HG03432 (cell line): ENCODE data around the gene RPL13A.

Experiments used
- ATAC-seq: cut with Tn5 transposase; IDR thresholded peaks from one replicate; pipeline ENCODE4 v1.9.1; 2021; ENCODE audit warnings: mild to moderate bottlenecking, moderate library complexity; ENCODE audit not compliant: unreplicated experiment

RPL13A gene

GRCh38 chr19:49479975-49480628 lies 7.3 kb upstream of the RPL13A start:
- no peak for ATAC-seq

- ATAC-seq: no peak
Measured at GRCh38 chr19:49481020-49481683, 6.3 kb upstream of the RPL13A start.

- ATAC-seq: no peak
Measured at GRCh38 chr19:49486232-49486631, 1.2 kb upstream of the RPL13A start.

- ATAC-seq: no peak
Measured at GRCh38 chr19:49486710-49487276, 615 bp upstream of the RPL13A start.

DNA sequence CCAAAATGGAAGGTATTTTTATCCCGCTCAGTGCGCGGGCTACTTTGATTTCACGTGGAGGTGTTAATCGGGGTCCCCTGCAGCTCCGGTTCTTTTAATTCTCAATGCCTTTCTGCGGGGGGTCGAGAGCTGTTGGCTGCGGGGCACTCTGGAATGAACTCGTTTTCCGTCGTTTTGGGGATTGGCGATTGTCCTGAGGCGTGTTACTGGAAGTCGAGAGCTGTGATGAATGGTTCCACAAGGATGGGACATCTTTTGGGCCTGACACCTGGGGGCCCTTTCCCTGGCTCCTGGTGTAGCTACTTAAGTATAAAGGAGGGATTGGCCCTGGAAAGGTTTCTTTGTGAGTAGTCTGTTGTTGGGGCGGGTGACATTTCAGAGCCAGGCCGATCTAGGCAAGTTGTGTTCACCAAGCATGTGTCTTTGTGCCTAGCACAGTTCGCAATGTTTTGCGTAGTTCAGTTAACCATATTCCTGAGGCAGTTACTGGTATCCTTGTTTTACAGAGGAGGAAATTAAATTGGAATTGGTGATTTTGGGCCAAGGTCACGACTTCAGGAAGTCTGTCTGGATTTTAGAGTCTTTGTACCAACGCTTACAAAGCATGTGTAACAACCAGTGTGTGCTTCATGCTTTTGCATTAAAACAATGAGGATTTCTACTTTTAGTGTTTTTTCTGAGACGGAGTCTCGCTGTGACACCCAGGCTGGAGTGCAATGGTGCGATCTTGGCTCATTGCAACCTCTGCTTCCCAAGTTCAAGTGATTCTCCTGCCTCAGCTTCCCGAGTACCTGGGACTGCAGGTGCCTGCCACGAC lies 846 bp downstream of the RPL13A start:
- no peak for ATAC-seq

GRCh38 chr19:49488863-49489537 lies 1.6 kb downstream of the RPL13A start:
- ATAC-seq: no peak

DNA sequence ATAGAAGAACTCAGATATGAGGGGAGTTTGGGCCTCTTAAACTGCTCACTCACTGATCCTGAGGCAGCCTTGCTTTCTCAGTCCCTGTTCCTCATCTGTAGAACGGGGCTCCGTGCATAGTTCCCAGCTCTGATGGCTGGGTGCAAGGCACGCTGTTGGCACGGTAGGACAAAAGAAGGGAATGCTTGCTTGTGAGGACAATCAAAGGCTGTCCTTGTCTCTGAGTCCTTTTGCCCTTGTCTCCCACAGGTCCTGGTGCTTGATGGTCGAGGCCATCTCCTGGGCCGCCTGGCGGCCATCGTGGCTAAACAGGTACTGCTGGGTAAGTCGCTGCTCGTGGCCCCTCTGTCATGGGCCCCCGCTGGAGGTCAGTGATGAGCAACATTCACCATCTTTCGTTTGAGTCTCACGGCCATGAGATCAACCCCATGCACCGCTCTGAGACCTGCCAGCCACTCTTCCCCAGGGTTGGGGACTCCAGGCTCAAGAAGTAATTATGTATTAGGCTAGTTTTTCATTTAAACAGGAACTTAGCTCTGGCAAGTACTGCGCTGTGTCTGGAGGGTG lies 2.3 kb downstream of the RPL13A start:
- no peak for ATAC-seq

GRCh38 chr19:49490287-49491029 lies 3.0 kb downstream of the RPL13A start:
- ATAC-seq: no peak

DNA sequence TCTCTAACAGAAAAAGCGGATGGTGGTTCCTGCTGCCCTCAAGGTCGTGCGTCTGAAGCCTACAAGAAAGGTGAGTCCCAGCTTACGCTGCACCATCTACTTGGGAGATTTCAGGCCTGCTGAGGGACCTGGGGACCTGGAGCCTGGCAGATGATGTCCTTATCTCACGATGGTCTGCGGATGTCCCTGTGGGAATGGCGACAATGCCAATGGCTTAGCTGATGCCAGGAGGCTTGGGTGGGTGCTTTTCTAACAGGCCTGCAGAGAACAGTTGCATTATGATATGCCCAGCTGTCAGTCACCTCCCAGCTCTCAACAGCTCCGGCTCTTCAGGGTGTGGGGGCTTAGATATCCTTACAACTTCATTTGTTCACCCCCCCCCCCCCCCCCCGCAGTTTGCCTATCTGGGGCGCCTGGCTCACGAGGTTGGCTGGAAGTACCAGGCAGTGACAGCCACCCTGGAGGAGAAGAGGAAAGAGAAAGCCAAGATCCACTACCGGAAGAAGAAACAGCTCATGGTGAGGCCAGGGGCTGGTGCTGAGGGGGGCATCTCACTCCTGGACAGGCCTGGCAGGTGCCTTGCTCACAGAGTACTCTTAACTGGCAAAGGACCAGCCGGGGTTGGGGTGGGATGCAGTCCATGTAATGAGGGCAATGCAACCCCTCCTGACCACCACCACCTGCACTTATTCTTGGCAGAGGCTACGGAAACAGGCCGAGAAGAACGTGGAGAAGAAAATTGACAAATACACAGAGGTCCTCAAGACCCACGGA lies 3.8 kb downstream of the RPL13A start:
- no peak for ATAC-seq

GRCh38 chr19:49491804-49492572 lies 4.6 kb downstream of the RPL13A start:
- no peak for ATAC-seq

DNA sequence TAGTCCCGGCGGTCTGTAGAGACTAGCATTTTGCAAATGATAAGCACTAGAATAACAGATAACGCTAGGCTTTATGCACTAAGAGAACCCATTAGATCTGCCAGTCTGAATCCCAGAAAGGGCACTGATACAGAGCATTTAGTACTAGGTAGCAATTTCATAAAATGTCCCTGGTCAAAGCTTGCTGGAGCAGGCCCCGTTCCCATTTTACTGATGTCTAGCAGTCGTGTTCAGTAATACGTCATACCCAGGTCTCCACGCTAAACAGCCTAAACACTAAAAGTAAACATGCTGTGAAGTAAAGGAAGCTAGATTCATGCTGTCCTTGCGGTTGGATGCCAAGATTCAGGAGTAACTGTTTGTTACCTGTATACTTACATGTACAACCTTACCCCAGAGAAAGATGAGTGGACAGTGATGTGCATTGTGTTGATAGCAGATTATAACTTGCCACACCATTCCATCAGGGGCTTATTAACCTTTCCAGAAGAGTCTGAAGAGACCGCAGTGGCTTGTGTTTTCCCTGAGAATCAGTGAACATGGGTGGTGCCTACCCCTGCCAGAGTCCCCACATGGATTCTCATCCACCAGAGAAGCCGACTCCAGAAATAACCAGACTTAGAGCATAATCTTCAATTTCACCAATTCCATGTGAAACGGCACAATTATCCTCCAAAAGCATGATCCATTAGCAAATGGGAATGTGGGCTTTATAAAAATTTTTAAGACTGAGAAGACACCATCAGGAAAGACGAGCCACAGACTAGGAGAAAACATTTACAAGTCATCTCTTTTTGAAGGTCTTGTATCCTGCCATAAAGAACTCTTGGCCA lies 5.4 kb downstream of the RPL13A start:
- no peak for ATAC-seq

DNA sequence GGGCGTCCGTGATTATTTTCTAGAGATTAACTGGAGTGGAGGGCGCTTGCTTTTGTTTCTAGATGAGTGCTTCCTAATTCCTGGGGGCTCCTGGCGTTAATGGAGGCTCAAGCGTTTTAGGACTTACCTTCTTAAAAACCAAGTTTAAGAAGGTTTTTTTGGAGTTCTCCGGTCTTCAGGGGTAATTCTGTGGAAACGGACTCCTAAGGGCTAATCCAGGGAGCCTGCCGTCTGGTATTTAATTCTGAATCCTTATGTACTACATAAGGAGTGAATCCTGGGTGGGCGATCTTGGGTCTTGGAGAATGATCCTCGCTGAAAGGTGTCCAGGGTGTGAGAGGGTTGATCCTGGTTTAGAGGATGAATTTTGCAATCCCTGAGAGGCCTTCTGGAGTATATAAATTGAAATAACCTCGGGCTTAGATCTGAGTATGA lies 9.2 kb downstream of the RPL13A start:
- ATAC-seq: no peak

DNA sequence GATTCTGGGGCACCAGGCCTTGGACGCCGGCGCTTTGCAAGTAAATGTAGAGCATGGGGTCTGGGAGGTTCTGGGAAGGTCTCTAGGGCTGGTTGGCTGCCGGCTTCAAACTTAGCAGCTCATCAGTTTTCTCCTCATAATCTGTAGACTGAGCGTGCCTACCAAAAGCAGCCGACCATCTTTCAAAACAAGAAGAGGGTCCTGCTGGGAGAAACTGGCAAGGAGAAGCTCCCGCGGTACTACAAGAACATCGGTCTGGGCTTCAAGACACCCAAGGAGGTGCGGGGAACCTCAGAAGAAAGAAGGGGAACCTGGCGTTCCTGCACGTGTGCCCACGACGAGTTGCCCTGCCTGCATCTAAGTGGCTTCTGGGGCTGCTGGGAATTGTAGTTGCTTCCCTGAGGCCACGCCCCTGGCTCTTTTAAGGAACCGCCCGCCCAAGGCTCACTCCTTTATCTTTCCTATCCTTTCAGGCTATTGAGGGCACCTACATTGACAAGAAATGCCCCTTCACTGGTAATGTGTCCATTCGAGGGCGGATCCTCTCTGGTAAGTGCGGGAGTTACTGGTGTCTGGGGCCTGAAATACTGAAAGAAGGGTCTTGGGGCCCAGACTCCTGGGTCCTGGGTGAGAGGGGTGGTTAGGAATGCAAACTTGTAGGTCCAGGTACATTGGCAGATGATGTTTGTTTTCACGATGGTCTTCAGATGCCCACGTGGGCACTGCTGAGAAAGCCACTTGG lies 9.8 kb downstream of the RPL13A start:
- no peak for ATAC-seq

GRCh38 chr19:49497789-49498103 lies 10.3 kb downstream of the RPL13A start:
- no peak for ATAC-seq

- ATAC-seq: no peak
Measured at GRCh38 chr19:49498475-49498874, 11.1 kb downstream of the RPL13A start.

DNA sequence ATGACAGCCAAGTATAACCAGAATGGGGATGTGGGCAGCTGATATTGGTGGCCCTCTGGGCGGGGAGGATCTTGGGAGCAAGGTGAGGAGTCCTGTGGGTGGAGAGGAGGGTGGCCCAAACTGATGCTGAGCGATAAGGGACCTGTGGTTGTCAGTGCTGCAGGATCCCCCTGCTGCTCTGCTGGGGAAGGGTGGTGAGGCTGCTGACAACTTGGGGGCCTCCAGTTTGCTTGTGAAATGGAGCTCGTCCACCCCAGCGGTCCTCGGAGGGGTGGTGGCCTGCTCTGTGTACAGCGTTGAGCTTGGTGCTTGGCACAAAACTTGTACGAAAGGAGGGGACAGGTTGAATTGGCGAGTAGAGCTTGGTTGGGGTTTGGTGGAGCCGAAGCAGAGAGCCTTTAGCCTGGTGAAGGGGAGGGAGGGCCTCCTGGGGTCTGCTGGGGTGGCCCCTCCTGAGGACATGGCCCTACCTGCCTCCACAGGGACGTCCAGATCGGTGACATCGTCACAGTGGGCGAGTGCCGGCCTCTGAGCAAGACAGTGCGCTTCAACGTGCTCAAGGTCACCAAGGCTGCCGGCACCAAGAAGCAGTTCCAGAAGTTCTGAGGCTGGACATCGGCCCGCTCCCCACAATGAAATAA lies 11.7 kb downstream of the RPL13A start:
- no peak for ATAC-seq
